Right cardiac atrium (tissue), 5 donors: ENCODE data around the gene PCMT1. TPM values are rescaled to one million over a fixed set of nuclear protein-coding genes. Genes with fewer than 3 reads are reported as not detected.

Source experiments
- ATAC-seq, 2 donors: fragments of 200-7000 bp; cut with Tn5 transposase; one replicate each; pipeline versions ENCODE4 v1.8.0 to v1.9.1; 2020; ENCODE audit warnings: moderate library complexity in 2 of 2, mild to moderate bottlenecking in 1 of 2
- DNase-seq, 3 donors: peaks; one replicate each; pipeline ENCODE4 v3.0.0-alpha.2; 2020
- H3K27ac ChIP-seq: one replicate; pipeline ENCODE4 v1.5.1; 2013; ENCODE audit warnings: mild to moderate bottlenecking, low read length, control low read depth, moderate library complexity
- H3K27me3 ChIP-seq: one replicate; pipeline ENCODE4 v1.6.1; 2013; ENCODE audit not compliant: control insufficient read depth, insufficient read depth
- H3K4me1 ChIP-seq: one replicate; pipeline ENCODE4 v1.6.1; 2013; ENCODE audit warnings: low read length; ENCODE audit not compliant: control insufficient read depth, insufficient read depth
- H3K4me3 ChIP-seq: one replicate; pipeline ENCODE4 v1.5.1; 2013; ENCODE audit warnings: low read length, control low read depth
- H3K9me3 ChIP-seq: one replicate; pipeline ENCODE4 v1.6.1; 2013; ENCODE audit warnings: low read length; ENCODE audit not compliant: control insufficient read depth
- WGBS: extraction: QIAGEN DNeasy Blood & Tissue Kit; methylation state at CpG from one replicate; pipeline ENCODE4 v1.1.7; 2013; 5-methylcytosine and 5-hydroxymethylcytosine counted together
- intact Hi-C, 4 donors: fragments of 100-400 bp; cut with DNase I; formaldehyde crosslinking; loops; one replicate each; pipeline versions ENCODE4 v1.11.0 to v1.14.0; 2022 to 2023
- polyA plus RNA-seq: library from polyadenylated mRNA; stranded (reverse); fragments of 200-250 nt; gene quantifications from one replicate; pipeline ENCODE4 v1.2.3, GENCODE V29; 2013
- total RNA-seq, 4 donors: library from RNA; stranded (reverse); fragmentation: NEBNext Ultra II Directional; extraction: Animal tissue kit (Norgen Biotek cat#: 25700); gene quantifications; one replicate each; pipeline ENCODE4 v1.2.1, GENCODE V29; 2021
- donor health status: healthy with polysubstance abuse.
- donor health status: DM: no; HTN: yes; CAD: no.
- donor health status: DM: no; HTN: no; CAD: no.
- donor health status: DM: no; HTN: yes; CAD: no; lungs with severe emphysema.
- donor health status: DM: yes; HTN: yes; CAD: no.

The PCMT1 gene
- total and polyA plus RNA-seq, 5 donors, result 96.4 to 114 (median 111) TPM

DNA sequence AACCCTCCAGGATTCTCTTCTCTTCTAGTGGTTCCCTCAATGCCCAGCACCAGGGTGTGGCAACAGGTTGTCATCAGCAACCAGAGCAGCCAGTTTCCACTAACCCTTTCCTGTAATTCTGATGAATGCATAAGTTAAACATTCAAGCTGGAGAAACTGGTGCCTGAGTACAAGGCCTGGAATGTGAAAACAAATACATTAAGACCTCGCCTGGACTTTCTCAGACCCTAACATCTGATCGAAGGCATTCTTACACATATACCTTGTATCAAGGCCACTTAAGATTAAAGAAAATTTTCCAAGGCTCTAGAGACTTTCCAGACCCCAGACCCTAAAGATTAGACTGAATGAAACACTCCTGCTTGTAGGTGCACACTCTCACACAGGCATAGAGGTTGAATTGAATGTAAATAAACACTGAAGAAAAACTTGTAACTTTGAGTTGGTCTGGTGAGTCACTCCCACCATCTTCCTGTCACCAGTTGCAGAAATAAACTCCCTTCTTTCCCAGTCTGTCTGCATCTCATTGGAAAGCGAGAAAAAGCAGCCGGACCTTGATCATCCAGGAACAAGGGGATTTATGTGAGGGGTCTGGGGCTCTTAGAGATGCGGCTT lies 105.6 kb downstream of the PCMT1 start:
- ATAC-seq (peak in 1 of 2 donors; percentile 43), DNase-seq (no peak)
- Histone ChIP-seq H3K4me1 (no peaks in the 10 kb centered on the region), H3K27me3 (no peaks in the 10 kb centered on the region), H3K4me3 (no peak overlapping the region), H3K27ac (no peak overlapping the region), H3K9me3 (no peaks in the 10 kb centered on the region)
- intact Hi-C loops, result no loop called here
- WGBS, result 84% methylated on average over 5 of the region's 5 CpGs

DNA sequence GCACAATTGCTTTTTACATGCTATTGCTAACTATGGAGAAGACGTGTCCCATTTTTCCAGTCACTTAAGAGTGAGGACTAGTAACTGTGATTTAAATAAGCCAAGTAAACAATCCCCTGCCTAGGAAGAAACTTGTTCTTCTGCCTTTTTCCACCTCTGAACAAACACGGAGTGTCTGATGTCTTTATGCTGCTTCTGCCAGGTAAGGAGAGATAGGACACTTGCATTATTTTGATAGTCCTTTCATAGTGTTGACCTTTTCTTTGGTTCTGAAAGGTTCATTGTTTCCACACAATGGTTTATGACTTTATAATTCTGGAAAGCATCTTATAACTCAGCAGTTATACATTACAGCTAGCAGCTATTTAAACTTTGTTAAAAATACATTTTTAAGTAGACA lies 106.2 kb downstream of the PCMT1 start:
- intact Hi-C loops, result no loop called here
- no peak for DNase-seq
- no peaks in the 10 kb centered on the region for H3K9me3 ChIP-seq
- no peaks in the 10 kb centered on the region for H3K27me3 ChIP-seq
- no peak overlapping the region for H3K4me3 ChIP-seq
- H3K4me1 ChIP-seq, result no peaks in the 10 kb centered on the region
- ATAC-seq, result no peak
- H3K27ac ChIP-seq, result no peak overlapping the region
- 81% methylated on average over 2 of the region's 2 CpGs for WGBS

- Histone ChIP-seq H3K9me3 (no peaks in the 10 kb centered on the region), H3K4me1 (no peaks in the 10 kb centered on the region), H3K27ac (no peak overlapping the region), H3K27me3 (no peaks in the 10 kb centered on the region), H3K4me3 (no peak overlapping the region)
- intact Hi-C loops, result no loop called here
- WGBS, result 86% methylated on average over 10 of the region's 10 CpGs
- ATAC-seq (no peak), DNase-seq (no peak)
These were observed 106.9 kb downstream of the PCMT1 start for GRCh38 chr6:149856256-149856994.

- intact Hi-C loops, result no loop called here
- no peak overlapping the region for H3K27ac ChIP-seq
- no peaks in the 10 kb centered on the region for H3K4me1 ChIP-seq
- H3K9me3 ChIP-seq, result no peaks in the 10 kb centered on the region
- no peaks in the 10 kb centered on the region for H3K27me3 ChIP-seq
- ATAC-seq (no peak), DNase-seq (no peak)
- 93% methylated on average over 5 of the region's 5 CpGs for WGBS
- no peak overlapping the region for H3K4me3 ChIP-seq
These were observed 108.0 kb downstream of the PCMT1 start for GRCh38 chr6:149857541-149857940.

DNA sequence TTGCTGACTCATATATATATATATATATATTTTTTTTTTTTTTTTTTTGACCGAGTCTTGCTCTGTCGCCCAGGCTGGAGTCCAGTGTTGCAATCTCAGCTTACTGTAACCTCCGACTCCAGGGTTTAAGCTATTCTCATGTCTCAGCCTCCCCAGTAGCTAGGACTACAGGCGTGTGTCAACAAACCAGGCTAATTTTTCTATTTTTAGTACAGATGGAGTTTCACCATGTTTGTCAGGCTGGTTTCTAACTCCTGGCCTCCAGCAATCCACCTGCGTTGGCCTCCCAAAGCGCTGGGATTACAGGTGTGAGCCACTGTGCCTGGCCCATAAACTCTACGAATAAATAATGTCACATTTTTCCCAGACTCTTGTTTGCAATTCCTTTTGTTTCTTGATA lies 109.8 kb downstream of the PCMT1 start:
- ATAC-seq (no peak), DNase-seq (no peak)
- H3K9me3 ChIP-seq, result no peaks in the 10 kb centered on the region
- H3K27ac ChIP-seq, result no peak overlapping the region
- H3K27me3 ChIP-seq, result no peaks in the 10 kb centered on the region
- intact Hi-C loops, result no loop called here
- H3K4me3 ChIP-seq, result no peak overlapping the region
- no peaks in the 10 kb centered on the region for H3K4me1 ChIP-seq
- 81% methylated on average over 7 of the region's 7 CpGs for WGBS

DNA sequence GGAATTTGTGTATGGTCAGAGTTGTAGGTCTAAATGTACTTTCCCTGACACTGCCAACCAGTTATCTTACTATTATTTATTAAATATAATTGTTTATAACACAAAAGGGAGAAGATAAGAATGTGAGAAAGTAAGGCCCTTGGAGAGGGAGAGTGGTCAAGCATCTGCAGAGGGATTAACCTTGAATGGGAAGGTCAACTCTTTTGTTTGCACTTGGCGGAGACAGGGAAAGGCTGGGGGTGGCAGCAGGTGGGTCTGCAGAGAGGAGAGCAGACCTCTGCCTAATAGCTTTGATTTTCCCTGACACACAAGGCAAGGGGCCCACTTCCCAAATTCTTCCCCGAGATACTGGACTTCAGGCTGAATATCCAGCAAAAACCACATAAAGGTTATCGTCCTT lies 110.4 kb downstream of the PCMT1 start:
- H3K9me3 ChIP-seq, result no peaks in the 10 kb centered on the region
- intact Hi-C loops, result no loop called here
- no peak overlapping the region for H3K4me3 ChIP-seq
- H3K4me1 ChIP-seq, result no peaks in the 10 kb centered on the region
- 95% methylated on average over 3 of the region's 3 CpGs for WGBS
- H3K27ac ChIP-seq, result no peak overlapping the region
- no peaks in the 10 kb centered on the region for H3K27me3 ChIP-seq
- ATAC-seq (no peak), DNase-seq (no peak)

DNA sequence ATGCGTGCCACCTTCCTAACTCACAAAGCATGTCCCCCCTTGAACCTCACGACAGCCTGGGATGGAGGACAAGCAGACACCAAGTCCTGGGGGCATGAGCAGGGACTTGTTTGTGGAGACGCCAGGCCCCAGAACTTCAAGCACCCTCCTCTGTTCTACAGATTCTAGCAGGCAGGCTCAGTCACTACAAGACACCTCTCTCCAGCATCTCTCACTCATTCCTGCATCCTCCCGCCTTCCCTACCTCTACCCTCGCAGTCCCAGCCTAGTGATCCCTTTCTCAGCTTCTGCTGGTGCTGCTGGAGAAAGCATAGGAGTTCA lies 110.9 kb downstream of the PCMT1 start:
- no peak overlapping the region for H3K4me3 ChIP-seq
- no peaks in the 10 kb centered on the region for H3K27me3 ChIP-seq
- ATAC-seq, result no peak
- intact Hi-C loops, result no loop called here
- H3K9me3 ChIP-seq, result no peaks in the 10 kb centered on the region
- 96% methylated on average over 5 of the region's 5 CpGs for WGBS
- H3K4me1 ChIP-seq, result no peaks in the 10 kb centered on the region
- peak in 1 of 3 donors; percentile 15 for DNase-seq
- H3K27ac ChIP-seq, result no peak overlapping the region

Other genes with a start within 250 kb of the PCMT1 start
- gene PPIL4, start 203.7 kb upstream of the PCMT1 start, total RNA-seq, result 10 to 100 TPM; 20.1 to 23.6 (median 21.3) TPM
- gene PPIL4, start 203.7 kb upstream of the PCMT1 start, polyA plus RNA-seq, result 19.8 TPM
- 10 to 100 TPM; 48.3 to 61.8 (median 54.8) TPM for gene GINM1, start 183.4 kb upstream of the PCMT1 start, total RNA-seq
- gene GINM1, start 183.4 kb upstream of the PCMT1 start, polyA plus RNA-seq, result 40.1 TPM
- 10 to 100 TPM in 3 of 4 donors, 1 to 10 TPM in 1; 9.9 to 13.4 (median 13.1) TPM for gene KATNA1, start 101.0 kb upstream of the PCMT1 start, total RNA-seq
- 10.3 TPM for gene KATNA1, start 101.0 kb upstream of the PCMT1 start, polyA plus RNA-seq
- gene LATS1, start 31.6 kb upstream of the PCMT1 start, total RNA-seq, result 10 to 100 TPM; 13.5 to 19.0 (median 14.5) TPM
- 4.8 TPM for gene LATS1, start 31.6 kb upstream of the PCMT1 start, polyA plus RNA-seq
- gene NUP43, start 3.2 kb upstream of the PCMT1 start, total RNA-seq, result 10 to 100 TPM; 22.5 to 24.9 (median 23.6) TPM
- 11.8 TPM for gene NUP43, start 3.2 kb upstream of the PCMT1 start, polyA plus RNA-seq
- gene LRP11, start 114.6 kb downstream of the PCMT1 start, total RNA-seq, result 10 to 100 TPM; 16.8 to 36.6 (median 23.5) TPM
- 11.5 TPM for gene LRP11, start 114.6 kb downstream of the PCMT1 start, polyA plus RNA-seq
- gene RAET1E, start 148.4 kb downstream of the PCMT1 start, total RNA-seq, result under 1 TPM; 0.17 to 0.45 (median 0.39) TPM
- gene RAET1E, start 148.4 kb downstream of the PCMT1 start, polyA plus RNA-seq, result 0.41 TPM
- gene RAET1G, start 173.4 kb downstream of the PCMT1 start, total RNA-seq, result under 1 TPM in 1 of 4 donors, not detected in 3; 0.43 TPM
- 0.20 TPM for gene RAET1G, start 173.4 kb downstream of the PCMT1 start, polyA plus RNA-seq
- 1 to 10 TPM in 3 of 4 donors, under 1 TPM in 1; 0.31 to 1.2 (median 1.1) TPM for gene ULBP2, start 192.3 kb downstream of the PCMT1 start, total RNA-seq
- 1.1 TPM for gene ULBP2, start 192.3 kb downstream of the PCMT1 start, polyA plus RNA-seq
- gene ULBP1, start 214.2 kb downstream of the PCMT1 start, total RNA-seq, result under 1 TPM in 3 of 4 donors, not detected in 1; 0.20 to 0.22 (median 0.21) TPM
- gene ULBP1, start 214.2 kb downstream of the PCMT1 start, polyA plus RNA-seq, result 0.20 TPM